ELR (cell line): ENCODE measurements around the gene KIFC1.
"Not testable (repeated sequence)": the region's sequence is repeated elsewhere in the genome, so short reads cannot be mapped to it uniquely, and the experiment has no call there.

ENCODE experiments used
- DNase-seq: peaks from one replicate; pipeline ENCODE4 v3.0.0-alpha.2; 2015; ENCODE audit warnings: low read depth

KIFC1 gene

DNA sequence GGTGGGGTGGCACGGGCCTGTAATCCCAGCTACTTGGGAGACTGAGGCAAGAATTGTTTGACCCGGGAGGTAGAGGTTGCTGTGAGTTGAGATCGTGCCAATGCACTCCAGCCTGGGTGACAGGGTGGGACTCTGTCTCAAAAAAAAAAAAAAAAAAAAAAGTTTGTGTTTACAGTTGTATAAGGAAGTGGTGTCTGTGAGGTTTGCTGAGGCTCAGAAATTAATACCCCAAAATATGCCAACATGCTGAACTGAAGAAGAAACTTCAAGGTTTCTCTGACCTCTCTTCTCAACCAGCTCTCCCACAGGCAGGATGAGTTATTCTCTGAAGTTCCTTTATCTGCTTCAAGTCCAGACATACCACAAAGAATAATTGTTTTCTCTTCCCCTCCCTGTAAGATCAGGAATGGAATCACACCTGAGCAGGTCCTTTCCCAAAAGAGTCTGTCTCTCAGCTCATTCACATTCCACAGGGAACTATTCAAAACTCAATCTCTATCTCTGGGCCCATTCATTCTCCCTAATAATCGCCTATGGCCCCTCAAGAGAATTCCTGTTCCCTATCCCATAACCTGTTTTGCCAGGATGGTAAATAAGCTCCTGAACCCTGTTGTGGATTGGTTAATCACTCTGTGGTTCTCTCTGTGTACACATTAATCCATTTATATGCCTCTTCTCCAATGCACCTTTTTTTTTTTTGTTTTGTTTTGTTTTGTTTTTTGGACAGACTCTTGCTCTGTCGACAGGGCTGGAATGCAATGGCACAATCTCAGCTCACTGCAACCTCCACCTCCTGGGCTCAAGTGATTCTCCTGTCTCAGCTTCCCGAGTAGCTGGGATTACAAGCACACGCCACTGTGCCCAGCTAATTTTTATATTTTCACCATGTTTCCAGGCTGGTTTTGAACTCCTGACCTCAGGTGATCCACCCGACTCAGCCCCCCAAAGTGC, 17.4 kb upstream of the KIFC1 start:
- no peak for DNase-seq

DNA sequence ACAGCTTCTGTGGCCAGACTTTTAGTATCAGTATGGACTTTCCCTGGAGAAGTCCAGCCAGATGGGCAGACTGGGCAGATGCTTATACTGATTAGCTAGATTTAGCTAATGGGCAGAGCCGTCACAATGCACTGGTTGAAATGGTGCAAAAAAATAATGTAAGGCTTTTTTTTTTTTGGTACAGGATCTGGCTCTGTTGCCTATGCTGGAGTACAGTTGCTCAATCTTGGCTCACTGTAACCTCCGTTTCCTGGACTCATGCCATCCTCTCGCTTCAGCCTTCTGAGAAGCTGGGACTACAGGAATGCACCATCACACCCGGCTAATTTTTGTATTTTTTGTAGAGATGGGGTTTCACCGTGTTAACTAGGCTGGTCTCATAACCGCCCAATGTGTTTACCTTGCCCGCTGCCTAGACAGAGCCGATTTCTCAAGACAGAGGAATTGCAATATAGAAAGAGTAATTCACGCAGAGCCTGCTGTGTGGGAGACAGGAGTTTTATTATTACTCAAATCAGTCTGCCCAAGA, 16.4 kb upstream of the KIFC1 start:
- DNase-seq: peak; percentile 68

DNA sequence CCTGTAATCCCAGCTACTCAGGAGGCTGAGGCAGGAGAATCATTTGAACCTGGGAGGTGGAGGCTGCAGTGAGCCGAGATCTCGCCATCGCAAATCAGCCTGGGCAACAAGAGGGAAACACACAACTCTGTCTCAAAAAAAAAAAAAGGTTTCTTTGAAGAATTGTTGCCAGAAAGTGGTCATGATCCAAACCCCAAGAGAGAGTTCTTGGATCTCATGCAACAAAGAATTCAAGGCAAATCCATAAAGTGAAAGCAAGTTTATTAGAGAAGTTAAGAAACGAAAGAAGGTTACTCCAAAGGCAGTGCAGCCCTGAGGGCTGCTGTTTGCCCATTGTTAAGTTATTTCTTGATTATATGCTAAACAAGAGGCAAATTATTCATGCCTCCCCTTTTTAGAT, 14.5 kb upstream of the KIFC1 start:
- DNase-seq: no peak

DNA sequence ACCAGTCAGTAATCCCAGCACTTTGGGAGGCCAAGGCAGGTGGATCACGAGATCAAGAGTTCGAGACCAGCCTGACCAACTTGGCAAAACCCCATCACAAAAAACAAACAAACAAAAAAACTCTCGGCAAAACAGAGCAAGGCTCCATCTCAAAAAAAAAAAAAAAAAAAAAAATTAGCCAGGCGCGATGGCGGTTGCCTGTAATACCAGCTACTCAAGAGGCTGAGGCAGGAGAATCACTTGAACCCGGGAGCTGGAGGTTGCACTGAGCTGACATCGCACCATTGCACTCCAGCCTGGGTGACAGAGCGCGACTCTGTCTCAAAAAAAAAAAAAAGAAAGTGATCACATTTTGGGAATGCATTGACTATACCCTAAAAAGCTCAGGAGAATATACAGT, 12.4 kb upstream of the KIFC1 start:
- DNase-seq: not testable (repeated sequence)

GRCh38 chr6:33380272-33380981, 11.2 kb upstream of the KIFC1 start:
- DNase-seq: no peak

DNA sequence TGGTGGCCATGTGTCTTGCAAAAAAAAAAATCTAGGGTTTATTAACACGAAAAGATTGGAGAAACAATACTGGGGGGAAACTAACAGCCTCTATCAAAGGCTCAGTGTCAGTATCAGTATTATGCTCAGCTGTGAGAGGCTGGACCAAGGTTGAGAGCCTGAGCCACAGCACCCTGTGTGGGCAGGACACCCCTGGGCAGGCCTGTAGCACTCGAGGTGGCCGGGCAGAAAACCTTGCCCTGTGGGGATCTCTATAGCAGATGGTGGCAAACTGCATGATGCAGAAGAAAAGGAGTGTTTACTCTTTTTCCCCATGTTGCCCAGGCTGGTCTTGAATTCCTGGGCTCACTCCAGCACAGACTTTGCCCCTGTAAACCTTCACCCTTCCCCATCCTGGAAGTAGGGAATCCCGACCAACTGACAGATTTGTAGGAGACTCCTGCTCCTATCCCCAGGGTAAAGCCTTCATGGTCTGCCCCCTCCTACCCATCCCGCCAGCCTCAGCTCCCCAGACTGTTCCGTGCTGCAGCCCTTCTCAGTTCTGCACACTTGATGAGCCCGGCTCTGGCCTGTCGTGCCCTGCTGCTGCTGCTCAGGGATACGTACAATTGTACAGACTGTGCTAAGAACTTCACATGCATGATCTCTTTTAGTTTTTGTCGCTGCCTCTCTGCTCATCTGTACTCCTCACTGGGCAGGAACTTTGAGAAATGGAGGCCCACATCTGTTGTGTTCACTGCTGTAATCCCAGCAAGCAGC, 8.0 kb upstream of the KIFC1 start:
- DNase-seq: no peak

DNA sequence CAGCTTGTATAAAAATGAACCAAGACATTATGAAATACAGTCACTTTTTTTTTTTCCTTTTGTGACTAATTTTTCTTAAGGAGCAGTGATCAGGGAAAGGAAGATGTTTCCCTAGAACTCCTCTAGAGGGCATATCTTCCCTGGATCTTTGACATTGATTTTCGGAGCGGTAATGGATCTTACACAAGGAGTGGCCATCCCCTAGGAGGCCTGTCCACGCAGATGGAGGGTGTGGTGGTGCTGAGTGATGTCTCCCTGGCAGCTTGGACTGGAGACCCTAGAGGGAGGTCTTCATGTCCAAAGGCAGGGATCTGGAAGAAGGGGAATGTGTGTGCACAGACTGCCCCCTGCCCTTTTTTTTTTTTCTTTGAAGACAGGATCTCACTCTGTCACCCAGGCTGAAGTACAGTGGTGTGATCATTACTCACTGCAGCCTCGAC, 7.0 kb upstream of the KIFC1 start:
- DNase-seq: peak; percentile 86

DNA sequence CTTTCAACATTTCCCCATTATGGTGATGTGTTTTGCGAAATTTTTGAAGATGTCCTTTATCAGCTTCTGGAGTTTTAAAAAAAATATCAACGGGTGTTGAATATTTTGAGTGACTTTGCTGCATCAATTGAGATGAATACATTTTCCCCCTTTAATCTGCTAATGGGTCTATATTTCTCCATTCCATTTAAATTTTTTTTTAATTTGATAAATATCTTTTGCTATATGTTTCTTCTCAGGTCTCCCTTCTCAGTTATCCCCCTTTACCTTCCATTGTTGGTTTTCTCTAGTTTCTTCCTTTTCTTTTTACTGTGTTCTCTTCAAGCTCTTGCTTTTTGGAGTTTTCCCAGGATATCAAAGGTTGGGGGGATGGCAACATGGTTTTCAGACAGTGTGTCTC, 1.4 kb upstream of the KIFC1 start:
- no peak for DNase-seq

GRCh38 chr6:33390767-33391277, 801 bp upstream of the KIFC1 start:
- no peak for DNase-seq

DNA sequence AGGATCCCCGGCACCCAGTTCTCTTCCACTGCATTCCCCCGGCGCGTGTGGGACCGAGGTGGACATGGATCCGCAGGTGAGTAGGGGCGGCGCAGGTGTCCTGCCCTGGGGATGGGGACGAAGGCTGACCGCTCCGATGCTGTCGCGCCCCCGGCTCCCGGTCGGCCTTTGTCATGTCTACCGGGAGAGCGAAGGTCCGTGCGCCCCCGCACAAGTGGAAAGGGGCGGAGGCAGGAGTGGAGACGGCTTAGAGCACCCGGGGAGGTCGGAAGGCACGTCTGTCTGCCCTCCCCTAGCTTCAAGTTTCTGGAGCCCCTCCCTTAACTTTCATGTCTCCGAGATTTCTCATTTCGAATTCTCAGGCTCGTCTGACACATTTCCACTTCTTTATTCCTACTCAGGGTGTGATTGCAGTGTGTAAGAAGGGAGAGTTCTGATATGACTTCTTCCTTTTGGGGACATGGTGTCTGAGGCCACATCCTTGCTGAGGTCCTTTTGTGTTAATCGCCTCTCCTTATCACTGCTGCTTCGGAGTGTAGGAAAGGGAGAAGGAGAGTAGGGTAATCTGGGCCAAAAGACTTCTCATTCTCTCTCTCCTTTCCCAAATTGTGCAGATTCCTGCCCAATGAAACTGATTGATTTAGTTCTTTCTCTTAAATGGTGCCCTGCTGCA, 435 bp downstream of the KIFC1 start:
- DNase-seq: peak; percentile 65

DNA sequence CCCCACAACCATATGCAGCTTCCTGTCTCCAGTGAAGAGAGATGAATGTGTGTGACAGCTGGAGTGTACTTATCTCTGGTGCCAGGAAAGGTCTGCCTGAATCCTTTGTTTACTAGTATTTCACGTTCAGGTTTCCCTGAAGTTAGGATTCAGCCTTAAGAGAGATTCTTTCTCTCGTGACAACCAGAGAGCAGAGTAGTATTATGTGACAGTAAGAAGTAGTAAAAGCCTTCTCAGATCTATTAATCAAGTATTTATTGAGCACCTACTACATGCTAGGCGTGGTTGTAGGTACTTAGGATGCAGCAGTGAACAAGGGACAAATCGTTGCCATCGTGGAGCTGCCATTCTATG, 949 bp downstream of the KIFC1 start:
- DNase-seq: no peak

DNA sequence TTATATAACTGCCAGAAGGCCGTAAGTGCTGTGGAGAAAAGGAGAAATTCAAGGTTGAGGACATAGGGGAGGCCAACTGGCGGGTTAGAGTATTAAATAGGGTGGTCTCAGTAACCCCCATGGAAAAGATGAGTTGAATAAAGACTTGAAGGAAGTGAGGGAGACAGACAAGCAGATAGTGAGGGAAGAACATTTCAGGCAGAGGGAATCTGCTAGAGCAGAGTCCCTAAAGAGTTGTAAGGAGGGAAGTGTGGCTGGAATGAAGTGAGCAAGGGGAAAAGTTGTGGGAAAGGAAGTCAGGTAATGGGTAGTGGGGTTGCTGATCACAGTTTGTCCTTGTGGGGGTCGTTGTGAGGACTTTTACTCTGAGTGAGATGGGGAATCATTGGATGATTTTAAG, 1.4 kb downstream of the KIFC1 start:
- DNase-seq: no peak

GRCh38 chr6:33397541-33397940, 5.9 kb downstream of the KIFC1 start:
- no peak for DNase-seq

GRCh38 chr6:33398601-33399000, 7.0 kb downstream of the KIFC1 start:
- not testable (repeated sequence) for DNase-seq

GRCh38 chr6:33399881-33400280, 8.3 kb downstream of the KIFC1 start:
- not testable (repeated sequence) for DNase-seq

DNA sequence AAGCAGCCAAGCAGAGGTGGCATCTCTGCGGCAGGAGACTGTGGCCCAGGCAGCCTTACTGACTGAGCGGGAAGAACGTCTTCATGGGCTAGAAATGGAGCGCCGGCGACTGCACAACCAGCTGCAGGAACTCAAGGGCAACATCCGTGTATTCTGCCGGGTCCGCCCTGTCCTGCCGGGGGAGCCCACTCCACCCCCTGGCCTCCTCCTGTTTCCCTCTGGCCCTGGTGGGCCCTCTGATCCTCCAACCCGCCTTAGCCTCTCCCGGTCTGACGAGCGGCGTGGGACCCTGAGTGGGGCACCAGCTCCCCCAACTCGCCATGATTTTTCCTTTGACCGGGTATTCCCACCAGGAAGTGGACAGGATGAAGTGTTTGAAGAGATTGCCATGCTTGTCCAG, 13.3 kb downstream of the KIFC1 start:
- DNase-seq: no peak

GRCh38 chr6:33405386-33405940, 13.8 kb downstream of the KIFC1 start:
- no peak for DNase-seq

- DNase-seq: no peak
Measured at GRCh38 chr6:33406126-33406525, 14.5 kb downstream of the KIFC1 start.

- peak; percentile 65 for DNase-seq
Measured at GRCh38 chr6:33407132-33407718, 15.6 kb downstream of the KIFC1 start.

GRCh38 chr6:33410050-33410710, 18.6 kb downstream of the KIFC1 start:
- DNase-seq: peak; percentile 98
